Lower leg skin (tissue), 4 donors: ENCODE measurements around the gene VRK3. TPM values are rescaled to one million over a fixed set of nuclear protein-coding genes. Genes with fewer than 3 reads are reported as not detected.

Source experiments
- DNase-seq, 2 donors: peaks; one replicate each; pipeline ENCODE4 v3.0.0-alpha.2; 2019; ENCODE audit warnings: low spot score in 2 of 2
- H3K4me3 ChIP-seq: fragments of 200-600 bp; sonication (generic); 2 replicates; pipeline ENCODE4 v1.5.1; 2017; ENCODE audit warnings: mild to moderate bottlenecking, low read depth; ENCODE audit not compliant: poor library complexity, severe bottlenecking
- POLR2A ChIP-seq, 2 donors: fragments of 450-650 bp; IDR thresholded peaks; one replicate each; pipeline ENCODE4 v1.6.1; 2016 to 2017; ENCODE audit warnings: antibody characterized with exemption in 2 of 2, mild to moderate bottlenecking in 1 of 2, moderate library complexity in 1 of 2
- WGBS, 2 donors: methylation state at CpG; one replicate each; pipeline ENCODE4 v1.1.5; 2018; 5-methylcytosine and 5-hydroxymethylcytosine counted together
- intact Hi-C: fragments of 100-400 bp; cut with DNase I; formaldehyde crosslinking; loops from one replicate; pipeline ENCODE4 v1.15.0; 2023; ENCODE audit warnings: low total_unique reads
- total RNA-seq, 4 donors: library from RNA; depleted of rRNA; stranded (reverse); fragments of >200 nt; gene quantifications; one replicate each; pipeline ENCODE4 v1.1.0, GENCODE V29; 2016
- TF ChIP-seq, protein P1 (sequence below), 3 donors: fragments of 450-650 bp; IDR thresholded peaks; one replicate each; pipeline ENCODE4 v1.5.1; 2016; ENCODE audit warnings: antibody characterized with exemption in 3 of 3, mild to moderate bottlenecking in 3 of 3, moderate library complexity in 2 of 3

Gene VRK3
- total RNA-seq, 4 donors from 2014 or later = 16.6 to 56.4 (median 29.7) TPM

DNA sequence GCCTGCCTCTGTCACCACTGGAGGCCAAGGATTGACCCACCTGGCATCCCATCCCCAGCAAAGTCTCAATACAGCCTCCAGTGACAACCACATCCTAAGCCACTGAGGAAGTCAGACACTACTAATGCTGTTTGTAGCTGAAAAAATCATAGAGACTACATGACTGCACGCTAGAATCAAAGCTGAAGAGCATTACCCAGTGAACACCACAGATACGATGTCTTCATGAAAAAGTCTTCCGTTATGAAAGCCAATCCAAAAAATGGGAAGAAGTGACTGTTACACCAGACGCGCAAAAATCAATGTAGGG, 84.7 kb downstream of the VRK3 start:
- intact Hi-C loops = loop anchor here (5.0 kb wide), 1 partner anchor 42 kb away; no protein-coding TSS in a partner anchor
- 92 to 98% methylated on average over 5 of the region's 5 CpGs for WGBS, 2 donors
- no peak overlapping the region for H3K4me3 ChIP-seq
- TF ChIP-seq POLR2A (IDR thresholded peaks at IDR 0.05) = no peak
- TF ChIP-seq, protein P1, sequence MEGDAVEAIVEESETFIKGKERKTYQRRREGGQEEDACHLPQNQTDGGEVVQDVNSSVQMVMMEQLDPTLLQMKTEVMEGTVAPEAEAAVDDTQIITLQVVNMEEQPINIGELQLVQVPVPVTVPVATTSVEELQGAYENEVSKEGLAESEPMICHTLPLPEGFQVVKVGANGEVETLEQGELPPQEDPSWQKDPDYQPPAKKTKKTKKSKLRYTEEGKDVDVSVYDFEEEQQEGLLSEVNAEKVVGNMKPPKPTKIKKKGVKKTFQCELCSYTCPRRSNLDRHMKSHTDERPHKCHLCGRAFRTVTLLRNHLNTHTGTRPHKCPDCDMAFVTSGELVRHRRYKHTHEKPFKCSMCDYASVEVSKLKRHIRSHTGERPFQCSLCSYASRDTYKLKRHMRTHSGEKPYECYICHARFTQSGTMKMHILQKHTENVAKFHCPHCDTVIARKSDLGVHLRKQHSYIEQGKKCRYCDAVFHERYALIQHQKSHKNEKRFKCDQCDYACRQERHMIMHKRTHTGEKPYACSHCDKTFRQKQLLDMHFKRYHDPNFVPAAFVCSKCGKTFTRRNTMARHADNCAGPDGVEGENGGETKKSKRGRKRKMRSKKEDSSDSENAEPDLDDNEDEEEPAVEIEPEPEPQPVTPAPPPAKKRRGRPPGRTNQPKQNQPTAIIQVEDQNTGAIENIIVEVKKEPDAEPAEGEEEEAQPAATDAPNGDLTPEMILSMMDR (IDR thresholded peaks at IDR 0.05) = no peak
- DNase-seq = no peak

DNA sequence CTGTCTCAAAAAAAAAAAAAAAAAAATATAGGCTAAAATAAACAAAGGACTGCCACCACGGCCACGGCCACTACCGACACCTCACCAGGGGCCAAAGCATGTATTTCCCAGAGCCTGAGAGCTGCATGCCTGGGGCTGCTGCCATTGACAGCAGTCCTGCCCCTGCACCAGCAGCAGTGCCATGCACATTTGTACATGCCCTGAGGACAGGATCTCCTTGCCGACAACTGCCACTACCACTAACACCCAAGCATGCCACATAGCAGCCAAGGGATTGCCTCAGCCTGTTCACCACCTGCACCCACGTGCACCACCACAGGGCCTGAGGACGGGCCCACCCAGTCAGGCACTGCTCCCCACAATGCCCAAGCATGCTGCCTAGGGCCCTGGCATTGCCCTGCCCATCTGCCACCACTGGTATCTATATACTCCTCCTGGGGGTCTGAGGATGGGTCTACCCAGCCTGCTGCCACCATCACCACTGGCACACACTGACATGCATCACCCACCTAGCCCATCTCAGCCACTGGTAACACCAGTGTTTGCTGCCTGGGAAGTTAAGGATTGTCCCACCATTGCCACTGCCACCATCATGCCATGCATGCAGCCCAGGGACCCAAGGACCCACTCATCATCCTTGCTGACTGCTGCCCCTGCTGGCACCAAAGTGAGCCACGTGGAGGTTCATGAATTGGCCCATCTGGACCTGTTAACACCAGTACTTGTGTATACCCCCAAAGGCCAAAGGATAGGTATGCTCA, 85.3 kb downstream of the VRK3 start:
- no peak for TF ChIP-seq POLR2A (IDR thresholded peaks at IDR 0.05)
- intact Hi-C loops = loop anchor here (5.0 kb wide), 1 partner anchor 42 kb away; no protein-coding TSS in a partner anchor
- no peak for DNase-seq
- 70% methylated on average over 5 to 7 of the region's 7 CpGs for WGBS, 2 donors
- H3K4me3 ChIP-seq = no peak overlapping the region

DNA sequence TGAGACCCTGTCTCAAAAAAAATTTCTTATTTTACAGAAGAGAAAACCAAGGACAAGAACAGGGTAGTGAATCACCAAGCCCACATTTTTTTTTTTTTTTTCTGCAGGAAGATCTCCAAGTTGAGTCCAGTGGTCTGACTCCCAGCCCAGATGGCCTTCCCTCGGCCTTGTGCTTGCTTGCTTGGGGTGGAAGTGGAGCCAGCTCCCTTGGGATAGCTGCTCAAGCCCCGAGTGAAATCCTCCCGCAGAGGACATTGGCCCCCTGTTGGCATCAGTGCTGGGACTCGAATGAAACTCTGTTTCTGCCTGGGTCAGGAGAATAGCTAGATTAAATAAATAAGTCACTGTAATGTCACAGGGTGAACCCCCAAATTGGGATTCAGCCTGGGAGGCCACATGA, 86.5 kb downstream of the VRK3 start:
- no peak for TF ChIP-seq POLR2A (IDR thresholded peaks at IDR 0.05)
- TF ChIP-seq, protein P1 (IDR thresholded peaks at IDR 0.05) = no peak
- intact Hi-C loops = no loop called here
- WGBS, 2 donors = 80 to 82% methylated on average over 4 of the region's 4 CpGs
- no peak for DNase-seq
- H3K4me3 ChIP-seq = no peak overlapping the region

DNA sequence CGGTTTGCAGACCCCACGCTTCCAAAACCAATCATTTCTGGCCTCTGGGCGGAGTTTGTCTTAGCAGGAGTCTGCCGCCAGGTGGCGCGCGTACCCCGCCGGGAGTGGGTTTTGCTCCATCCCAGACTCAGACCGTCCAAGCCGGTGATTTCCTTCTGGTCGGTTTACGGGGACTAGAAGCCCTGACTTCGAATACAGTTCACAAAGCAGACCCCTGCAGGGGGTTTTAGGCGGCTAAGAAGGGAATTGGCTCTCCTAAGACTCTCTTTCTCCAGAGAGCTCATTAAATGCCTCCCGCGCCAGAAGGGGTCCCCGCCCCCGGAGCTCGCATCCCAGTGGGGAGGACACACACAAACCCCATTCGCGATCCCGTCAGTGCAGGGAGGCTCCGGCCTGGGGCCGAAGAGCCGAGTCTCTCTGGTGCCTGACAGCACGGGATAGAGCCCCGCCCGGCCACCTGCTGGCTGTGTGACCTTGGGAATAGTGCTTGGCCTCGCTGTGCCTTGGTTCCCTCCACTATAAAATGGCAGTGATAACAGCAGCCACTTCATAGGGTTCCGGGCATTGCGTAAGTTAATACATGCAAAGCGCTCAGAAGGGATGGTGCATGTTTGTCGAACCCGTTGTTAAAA, 87.3 kb downstream of the VRK3 start:
- intact Hi-C loops = no loop called here
- no peak for TF ChIP-seq POLR2A (IDR thresholded peaks at IDR 0.05)
- TF ChIP-seq, protein P1 (IDR thresholded peaks at IDR 0.05) = peak in 1 of 3 donors; percentile 80
- H3K4me3 ChIP-seq = no peak overlapping the region
- DNase-seq = peak; percentile 49 to 96
- WGBS, 2 donors = 22 to 25% methylated on average over 20 to 30 of the region's 35 CpGs

DNA sequence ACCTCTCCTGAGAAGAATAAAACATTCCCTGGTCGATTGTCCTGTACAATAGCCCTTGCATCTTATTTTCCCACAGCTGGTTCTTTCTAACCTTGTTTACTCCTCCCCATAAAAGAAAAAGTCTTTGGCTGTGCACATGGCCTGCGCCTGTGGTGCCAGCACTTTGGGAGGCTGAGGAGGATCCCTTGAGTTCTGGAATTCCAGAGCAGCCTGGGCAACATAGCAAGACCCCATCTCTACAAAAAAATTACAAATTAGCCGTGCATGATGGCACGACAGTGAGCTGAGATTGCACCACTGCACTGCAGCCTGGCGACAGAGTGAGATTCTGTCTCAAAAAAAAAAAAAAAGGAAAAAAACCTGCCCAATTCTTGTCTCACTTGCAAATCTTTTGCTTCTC, 88.6 kb downstream of the VRK3 start:
- H3K4me3 ChIP-seq = no peak overlapping the region
- TF ChIP-seq POLR2A (IDR thresholded peaks at IDR 0.05) = no peak
- intact Hi-C loops = no loop called here
- WGBS, 2 donors = 68 to 70% methylated on average over 5 of the region's 5 CpGs
- no peak for DNase-seq

DNA sequence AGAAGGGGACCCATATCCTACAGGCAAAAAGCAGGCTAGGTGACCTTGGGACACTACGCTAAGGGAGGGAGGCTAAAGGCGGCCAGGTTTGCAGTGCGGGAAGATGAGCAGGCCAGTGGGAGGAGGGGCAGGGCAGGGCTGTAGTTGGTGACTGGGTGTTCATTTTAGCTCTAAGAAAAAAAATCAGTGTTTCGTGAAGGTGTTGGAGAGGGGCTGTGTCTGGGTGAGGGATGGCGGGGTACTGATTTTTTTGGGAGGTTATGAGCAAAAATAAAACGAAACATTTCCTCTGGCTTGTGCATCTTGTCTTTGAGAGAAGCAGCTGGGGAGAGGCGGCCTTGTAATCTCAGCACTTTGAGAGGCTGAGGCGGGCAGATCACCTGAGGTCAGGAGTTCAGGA, 91.5 kb downstream of the VRK3 start:
- TF ChIP-seq, protein P1 (IDR thresholded peaks at IDR 0.05) = no peak
- no peak for TF ChIP-seq POLR2A (IDR thresholded peaks at IDR 0.05)
- DNase-seq = no peak
- no peak overlapping the region for H3K4me3 ChIP-seq
- intact Hi-C loops = no loop called here
- WGBS, 2 donors = 90 to 97% methylated on average over 8 of the region's 8 CpGs
